ENCODE measurements around the gene SMC1A.
A peak's percentile ranks its signal among the peaks of the same experiment; 100 is the strongest.

DNA sequence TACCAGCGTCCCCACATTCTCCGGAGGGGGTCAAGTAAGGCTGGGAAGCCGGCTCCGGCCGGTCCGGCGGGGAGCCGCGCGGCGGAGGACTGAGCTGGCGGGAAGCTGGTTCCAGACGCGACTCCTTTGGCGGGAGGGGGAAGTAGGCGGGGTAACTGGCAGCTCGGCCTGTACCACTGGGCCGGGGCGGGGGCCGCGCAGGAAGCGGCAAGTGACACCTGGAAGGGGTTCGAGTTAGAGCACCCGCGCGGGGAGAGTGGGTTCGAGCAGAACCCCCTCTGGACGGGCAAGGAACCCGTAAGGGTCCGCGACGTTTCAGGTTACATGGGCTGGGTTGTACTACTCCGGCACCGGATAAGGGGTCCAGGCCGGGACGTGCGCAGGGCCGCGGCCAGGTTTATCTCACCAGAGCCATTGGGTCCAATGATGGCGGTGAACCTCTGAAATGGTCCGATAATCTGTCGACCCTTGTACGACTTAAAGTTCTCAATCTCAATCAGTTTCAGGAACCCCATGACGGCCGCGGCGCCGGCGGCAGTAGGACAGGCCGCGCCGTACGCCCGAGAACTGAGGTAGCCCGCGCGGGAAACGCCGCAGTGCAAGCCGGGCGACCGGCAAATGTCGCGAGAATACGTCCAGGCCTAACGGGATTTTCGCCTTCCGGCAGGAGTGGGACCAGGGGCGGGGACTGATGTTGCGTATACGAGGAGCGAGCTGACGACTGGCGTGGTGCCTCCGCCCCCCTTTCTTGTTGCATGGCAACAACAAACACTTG, at the start of gene SMC1A:
- TF ChIP-seq, protein P1, sequence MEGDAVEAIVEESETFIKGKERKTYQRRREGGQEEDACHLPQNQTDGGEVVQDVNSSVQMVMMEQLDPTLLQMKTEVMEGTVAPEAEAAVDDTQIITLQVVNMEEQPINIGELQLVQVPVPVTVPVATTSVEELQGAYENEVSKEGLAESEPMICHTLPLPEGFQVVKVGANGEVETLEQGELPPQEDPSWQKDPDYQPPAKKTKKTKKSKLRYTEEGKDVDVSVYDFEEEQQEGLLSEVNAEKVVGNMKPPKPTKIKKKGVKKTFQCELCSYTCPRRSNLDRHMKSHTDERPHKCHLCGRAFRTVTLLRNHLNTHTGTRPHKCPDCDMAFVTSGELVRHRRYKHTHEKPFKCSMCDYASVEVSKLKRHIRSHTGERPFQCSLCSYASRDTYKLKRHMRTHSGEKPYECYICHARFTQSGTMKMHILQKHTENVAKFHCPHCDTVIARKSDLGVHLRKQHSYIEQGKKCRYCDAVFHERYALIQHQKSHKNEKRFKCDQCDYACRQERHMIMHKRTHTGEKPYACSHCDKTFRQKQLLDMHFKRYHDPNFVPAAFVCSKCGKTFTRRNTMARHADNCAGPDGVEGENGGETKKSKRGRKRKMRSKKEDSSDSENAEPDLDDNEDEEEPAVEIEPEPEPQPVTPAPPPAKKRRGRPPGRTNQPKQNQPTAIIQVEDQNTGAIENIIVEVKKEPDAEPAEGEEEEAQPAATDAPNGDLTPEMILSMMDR (IDR thresholded peaks at IDR 0.05), result no peak
- TF ChIP-seq POLR2A (IDR thresholded peaks at IDR 0.05), result peak in 1 of 2 donors; percentile 57

All from heart left ventricle (tissue), 13 donors.